Measurements from ENCODE around the gene AKAP13.
"Not testable (repeated sequence)": the region's sequence is repeated elsewhere in the genome, so short reads cannot be mapped to it uniquely, and the experiment has no call there.

The AKAP13 gene

DNA sequence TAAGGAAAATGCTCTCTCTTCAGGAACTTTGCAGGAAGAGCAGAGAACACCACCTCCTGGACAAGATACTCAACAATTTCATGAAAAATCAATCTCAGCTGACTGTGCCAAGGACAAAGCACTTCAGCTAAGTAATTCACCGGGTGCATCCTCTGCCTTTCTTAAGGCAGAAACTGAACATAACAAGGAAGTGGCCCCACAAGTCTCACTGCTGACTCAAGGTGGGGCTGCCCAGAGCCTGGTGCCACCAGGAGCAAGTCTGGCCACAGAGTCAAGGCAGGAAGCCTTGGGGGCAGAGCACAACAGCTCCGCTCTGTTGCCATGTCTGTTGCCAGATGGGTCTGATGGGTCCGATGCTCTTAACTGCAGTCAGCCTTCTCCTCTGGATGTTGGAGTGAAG, 200.5 kb downstream of the AKAP13 start:
- DNase-seq: no peak

GRCh38 chr15:85581495-85581894, 201.1 kb downstream of the AKAP13 start:
- DNase-seq: no peak

DNA sequence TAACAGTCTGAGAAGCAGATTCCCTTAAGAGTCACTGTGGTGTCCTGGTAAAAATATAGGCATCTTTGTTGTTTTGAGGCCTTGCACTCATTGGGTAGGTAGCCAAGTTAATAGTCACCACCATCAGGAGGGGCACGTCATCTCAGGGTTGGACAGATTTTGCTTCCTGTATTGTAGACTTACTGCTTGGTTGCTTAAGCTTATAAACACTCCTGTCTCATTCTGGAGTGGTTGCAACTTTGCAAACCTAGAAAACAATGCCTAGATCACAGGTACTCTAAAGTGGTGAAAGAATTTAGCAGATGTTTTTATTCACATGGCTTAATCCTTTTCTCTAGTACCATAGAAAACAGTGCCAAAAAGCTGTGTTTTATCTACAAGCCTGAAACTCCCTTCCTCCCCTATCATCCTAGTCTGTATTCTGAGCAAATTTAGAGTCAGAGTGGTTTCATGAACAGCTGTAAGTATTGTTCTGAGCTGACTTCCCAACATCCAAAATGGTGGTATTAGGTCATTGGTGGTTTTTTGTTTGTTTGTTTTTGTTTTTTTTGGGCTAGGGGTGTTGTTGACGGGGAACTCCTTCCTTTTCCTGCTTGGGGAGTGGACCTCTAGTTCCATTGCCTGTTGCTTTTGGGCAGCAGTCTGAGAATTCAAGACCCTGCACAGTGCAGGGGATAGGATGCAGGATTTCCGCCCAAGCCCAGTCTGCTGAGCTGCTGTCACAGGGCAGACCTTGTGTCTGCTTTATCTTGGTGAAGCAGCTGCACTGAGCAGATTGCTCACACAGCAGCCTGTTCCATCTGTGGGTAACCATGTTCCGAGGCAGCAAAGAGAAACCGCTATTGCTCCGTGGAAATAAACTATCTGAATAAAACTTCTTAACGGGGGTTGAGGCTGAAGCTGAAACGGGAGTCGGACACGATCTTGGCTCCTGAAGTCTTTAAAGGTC, 202.0 kb downstream of the AKAP13 start:
- no peak for DNase-seq

- no peak for DNase-seq
Observed at GRCh38 chr15:85583442-85583841, 203.0 kb downstream of the AKAP13 start.

DNA sequence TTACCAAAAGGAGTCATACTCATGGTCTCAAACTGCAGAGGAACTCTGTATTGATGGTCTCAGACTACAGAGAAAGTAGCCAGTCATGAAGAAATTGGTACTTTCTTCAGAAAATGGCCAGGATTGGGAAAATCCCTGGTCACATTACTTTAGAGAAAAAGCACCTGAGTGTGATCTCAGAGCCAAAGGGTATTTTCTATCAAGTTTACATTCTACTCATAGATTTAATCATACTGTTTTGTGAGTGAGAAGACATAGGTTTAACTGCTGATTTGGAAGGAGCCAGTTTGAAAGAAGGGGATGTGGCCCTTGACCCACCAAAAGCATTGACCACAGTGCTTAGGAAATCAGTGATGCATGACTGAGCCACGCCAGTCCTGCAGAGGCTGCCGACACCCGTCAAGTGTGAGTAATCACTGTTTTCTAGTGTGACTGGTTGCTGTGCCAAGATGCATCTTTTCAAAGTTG, 203.6 kb downstream of the AKAP13 start:
- DNase-seq: no peak

DNA sequence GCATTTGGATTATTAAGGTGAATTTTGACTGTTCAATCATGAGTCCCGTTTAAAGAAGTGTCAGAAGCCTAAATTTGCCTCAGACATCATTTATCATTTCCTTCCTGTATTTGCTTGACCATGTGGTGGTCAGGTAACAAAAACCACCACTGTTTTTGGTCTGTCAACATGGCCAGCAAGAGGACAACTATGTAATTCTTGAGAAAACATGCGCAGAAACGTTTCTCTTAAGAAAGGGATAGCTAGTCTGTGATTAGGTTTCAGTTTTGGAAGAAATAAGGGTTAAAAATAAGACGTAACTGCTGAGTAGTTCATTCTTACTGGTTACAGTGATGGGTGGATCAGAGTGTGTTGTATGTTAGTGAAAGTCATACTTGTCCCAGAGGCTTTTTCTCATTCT, 204.5 kb downstream of the AKAP13 start:
- DNase-seq: no peak

DNA sequence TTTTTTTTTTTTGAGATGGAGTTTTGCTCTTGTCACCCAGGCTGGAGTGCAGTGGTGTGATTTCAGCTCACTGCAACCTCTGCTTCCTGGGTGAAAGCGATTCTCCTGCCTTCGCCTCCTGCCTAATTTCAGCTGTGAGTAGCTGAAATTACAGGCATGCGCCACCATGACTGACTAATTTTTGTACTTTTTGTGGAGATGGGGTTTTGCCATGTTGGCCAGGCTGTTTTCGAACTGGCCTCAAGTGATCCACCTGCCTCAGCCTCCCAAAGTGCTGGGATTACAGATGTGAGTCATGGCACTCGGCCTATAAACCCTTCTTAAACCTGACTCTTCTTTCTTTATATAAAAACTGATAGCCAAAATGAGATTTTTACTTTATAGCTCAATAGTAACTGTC, 205.8 kb downstream of the AKAP13 start:
- not testable (repeated sequence) for DNase-seq

DNA sequence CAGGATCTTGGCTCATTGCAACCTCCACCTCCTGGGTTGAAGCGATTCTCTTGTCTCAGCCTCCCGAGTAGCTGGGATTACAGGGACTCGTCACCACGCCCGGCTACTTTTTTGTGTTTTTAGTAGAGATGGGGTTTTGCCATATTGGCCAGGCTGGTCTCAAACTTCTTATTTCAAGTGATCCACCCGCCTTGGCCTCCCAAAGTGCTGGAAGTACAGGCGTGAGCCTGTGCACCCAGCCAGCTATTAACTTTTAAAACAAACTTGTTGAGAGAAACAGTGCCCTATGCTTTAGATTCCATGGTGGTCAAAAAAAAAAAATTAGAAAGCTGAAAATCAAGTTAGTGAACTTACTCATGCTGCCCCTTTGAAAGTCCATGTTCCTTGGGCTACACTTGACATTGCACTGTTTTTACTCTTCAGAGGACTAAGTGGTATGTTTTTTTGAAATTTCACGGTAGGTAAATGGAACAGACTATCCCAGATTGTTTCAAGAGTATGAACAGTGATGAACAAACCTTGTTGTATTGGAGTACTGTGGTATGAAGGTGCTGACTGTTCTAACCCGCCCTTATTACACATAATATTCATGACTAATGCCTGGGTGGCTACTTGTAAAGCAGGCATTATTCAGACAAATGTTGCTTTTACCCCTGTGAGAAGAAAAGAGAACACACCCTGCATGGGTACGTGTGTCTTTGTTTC, 207.5 kb downstream of the AKAP13 start:
- DNase-seq: peak; percentile 59

DNA sequence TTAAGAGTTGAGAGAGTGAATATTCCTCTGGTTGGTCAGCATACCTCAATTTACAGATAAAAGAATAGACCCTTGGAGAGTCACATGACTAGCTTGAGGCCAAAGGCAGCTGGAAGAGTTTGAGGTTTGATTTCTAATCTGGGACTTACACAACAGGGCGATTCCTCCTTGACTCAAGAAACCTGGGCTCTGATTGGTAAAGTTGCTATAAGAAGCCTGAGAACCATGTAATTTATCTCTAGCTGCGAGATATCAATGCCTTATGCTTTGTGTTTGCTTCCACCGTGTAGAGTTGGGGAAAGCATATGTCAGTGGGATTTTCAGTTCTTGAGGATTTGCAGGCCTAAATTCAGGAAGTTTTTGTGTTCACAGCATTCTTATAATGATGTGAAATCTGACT, 208.3 kb downstream of the AKAP13 start:
- DNase-seq: peak; percentile 35

GRCh38 chr15:85589851-85590250, 209.4 kb downstream of the AKAP13 start:
- peak; percentile 47 for DNase-seq

DNA sequence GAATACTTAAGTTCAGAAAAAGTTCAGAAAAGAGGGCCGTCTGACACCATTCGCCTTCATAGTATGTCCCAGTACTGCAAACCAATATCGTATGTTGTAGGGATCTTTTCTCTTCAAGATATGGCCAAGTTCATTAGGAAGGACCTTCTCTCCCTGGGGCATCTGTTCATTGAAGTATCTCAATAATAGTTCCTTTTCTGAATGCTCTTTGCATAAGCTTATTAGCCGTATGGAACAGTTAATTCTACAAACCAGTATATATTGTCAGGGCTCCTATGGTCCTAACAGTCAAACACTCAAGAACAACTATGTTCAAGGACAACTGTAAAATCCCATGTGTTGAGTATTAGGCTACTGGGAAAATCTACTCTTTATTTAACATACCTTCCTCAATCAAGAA, 211.2 kb downstream of the AKAP13 start:
- DNase-seq: no peak

GRCh38 chr15:85592148-85592547, 211.7 kb downstream of the AKAP13 start:
- DNase-seq: peak; percentile 88

GRCh38 chr15:85593809-85594445, 213.5 kb downstream of the AKAP13 start:
- no peak for DNase-seq

- DNase-seq: no peak
Observed at GRCh38 chr15:85595804-85596536, 215.6 kb downstream of the AKAP13 start.

GRCh38 chr15:85597155-85597815, 216.9 kb downstream of the AKAP13 start:
- DNase-seq: no peak

DNA sequence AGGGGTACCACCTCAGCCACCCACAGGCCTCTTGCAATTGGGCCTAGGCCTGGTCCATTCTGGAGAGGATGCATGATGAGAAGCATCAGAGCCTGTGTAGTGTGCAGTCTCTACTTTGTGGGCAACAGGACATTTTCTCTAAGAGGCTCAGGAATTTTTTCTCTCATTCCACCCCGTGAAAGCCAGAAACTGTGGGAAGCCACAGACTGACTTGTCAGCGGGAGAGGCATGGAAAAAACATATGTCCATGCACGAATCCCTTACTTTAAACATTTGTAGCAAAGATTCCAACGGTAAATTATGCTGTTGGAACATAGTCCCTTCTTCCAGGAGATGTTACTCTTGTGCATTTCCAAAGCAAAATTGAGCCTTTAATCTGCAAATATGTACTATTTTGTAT, 217.8 kb downstream of the AKAP13 start:
- peak; percentile 41 for DNase-seq

DNA sequence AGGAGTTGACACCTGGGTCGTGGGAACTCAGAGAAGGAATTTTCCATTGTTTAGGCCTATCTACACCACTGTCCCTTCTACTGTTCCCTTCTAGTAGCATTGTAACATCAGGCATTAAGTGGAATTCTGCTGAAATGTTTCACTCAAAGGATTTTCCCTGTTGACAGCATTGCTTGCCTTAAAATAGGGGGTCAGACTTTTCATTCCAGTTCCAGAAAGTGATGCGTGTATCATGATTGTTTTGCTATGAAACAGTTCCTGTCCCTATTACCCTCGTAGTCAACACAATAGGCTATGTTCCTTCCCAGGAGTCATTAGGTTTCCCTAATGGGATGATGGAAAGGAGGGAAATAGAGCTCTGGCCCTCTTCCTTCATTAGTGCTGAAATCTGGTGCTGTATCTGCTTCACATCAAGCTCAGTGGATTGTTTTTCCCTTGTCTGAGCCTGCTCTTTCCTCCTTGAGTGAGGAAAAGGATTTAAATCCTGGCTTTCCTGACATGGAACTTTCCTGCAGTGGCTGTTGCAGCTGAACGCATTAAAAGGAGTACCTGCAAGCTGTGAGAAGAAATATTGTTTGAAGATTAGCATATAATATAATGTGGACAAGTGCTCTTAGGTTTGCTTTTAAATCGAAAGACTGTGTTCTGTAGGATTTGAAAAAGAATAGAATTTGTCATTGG, 218.5 kb downstream of the AKAP13 start:
- no peak for DNase-seq

DNA sequence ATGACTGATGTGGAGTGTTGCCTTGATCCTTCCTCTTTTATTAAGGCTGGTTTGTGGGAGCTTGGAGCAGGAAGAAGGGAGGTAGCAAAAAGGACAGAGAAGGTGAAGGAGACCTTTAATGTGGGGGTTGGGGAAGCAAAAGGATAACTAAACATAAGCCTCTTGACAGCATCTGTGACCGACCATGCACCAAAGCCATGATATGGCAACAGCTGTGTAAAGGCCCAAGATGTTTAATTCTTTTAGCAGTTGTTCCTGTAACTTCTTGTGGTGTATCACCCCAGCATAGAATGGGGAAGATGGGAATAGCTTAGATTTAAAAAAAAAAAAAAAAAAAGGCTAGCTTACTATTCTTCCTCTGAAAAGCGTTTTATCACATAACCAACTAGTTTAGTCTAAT, 219.6 kb downstream of the AKAP13 start:
- DNase-seq: no peak

DNA sequence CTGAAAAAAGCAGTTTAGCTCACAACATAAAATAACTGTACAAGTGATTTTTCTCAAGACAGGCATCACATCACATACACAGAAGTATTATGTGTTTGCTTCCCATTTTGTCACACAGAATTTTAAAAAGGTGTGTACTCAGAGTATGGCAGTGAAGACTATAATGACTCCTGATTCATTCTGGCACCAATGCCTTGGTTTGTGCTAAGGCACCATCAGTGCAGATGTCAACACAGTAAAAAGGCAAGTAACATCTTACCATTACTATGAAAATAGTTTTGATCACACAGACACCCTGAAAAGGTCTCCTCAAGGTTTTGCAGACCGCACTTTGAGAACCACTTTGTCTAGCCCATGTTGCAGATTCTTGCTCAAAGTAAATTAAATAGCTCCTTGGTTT, 222.8 kb downstream of the AKAP13 start:
- no peak for DNase-seq

DNA sequence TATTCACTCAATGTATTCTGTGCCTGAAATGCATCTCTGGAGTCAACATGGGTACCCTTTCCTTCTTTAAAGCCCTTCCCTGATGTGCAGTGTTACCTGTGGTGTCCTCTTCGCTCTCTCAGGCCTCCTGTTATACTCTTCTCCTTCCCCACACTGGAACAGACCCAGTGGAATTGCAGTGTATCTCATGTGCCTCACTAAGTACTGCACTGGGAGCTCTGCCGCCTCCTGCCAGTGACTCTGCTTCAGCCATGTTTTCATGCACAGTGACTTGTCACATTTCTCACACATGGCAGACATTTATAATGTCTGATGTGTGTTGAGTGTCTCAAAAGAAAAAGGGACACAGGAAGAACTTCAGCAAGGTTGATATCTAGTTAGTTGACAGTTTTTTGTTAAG, 223.3 kb downstream of the AKAP13 start:
- DNase-seq: no peak

GRCh38 chr15:85604194-85604593, 223.8 kb downstream of the AKAP13 start:
- no peak for DNase-seq

DNA sequence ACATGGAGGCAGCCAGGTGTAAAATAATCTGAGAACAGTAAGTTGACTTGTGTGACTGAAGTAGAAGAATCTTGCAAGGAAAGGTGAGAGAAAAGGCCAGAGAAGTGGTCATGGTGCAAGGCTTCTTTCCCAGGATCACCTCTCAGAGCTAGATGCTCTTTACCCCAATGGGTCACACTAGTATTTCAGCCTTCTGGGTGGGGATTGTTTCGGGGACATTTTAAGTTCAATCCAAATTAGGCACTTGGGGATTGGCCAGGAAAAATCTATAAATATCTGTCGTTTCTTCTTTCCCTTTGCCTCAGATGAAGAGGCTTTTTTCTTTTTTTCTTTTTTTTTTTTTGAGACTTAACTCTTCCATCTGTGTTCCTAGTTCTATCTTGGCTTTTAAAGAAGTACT, 226.3 kb downstream of the AKAP13 start:
- no peak for DNase-seq

All from fibroblast of skin of right biceps (primary cell).